ENCODE measurements around the gene PIK3CA.
"Not testable (repeated sequence)": the region's sequence is repeated elsewhere in the genome, so short reads cannot be mapped to it uniquely, and the experiment has no call there.

Gene PIK3CA

GRCh38 chr3:179196098-179196497 lies 47.9 kb downstream of the PIK3CA start:
- no peak for TF ChIP-seq CTCF (IDR thresholded peaks at IDR 0.05)
- no peak for DNase-seq (ENCODE audit: low spot score)
- Histone ChIP-seq H3K4me3 (no peak overlapping the region), H3K27ac (no peak overlapping the region)

GRCh38 chr3:179196700-179197099 lies 48.5 kb downstream of the PIK3CA start:
- no peak for TF ChIP-seq CTCF (IDR thresholded peaks at IDR 0.05)
- Histone ChIP-seq H3K4me3 (no peak overlapping the region), H3K27ac (no peak overlapping the region)
- DNase-seq (ENCODE audit: low spot score), result no peak

- Histone ChIP-seq H3K4me3 (no peak overlapping the region), H3K27ac (no peak overlapping the region)
- no peak for DNase-seq (ENCODE audit: low spot score)
- no peak for TF ChIP-seq CTCF (IDR thresholded peaks at IDR 0.05)
Measured at GRCh38 chr3:179200790-179201189, 52.6 kb downstream of the PIK3CA start.

GRCh38 chr3:179215550-179215949 lies 67.4 kb downstream of the PIK3CA start:
- DNase-seq (ENCODE audit: low spot score); H3K4me3 ChIP-seq; H3K27ac ChIP-seq: not testable (repeated sequence)

GRCh38 chr3:179218213-179218612 lies 70.1 kb downstream of the PIK3CA start:
- not testable (repeated sequence) for DNase-seq (ENCODE audit: low spot score); H3K4me3 ChIP-seq; H3K27ac ChIP-seq

- no peak overlapping the region for H3K27ac ChIP-seq
- TF ChIP-seq CTCF (IDR thresholded peaks at IDR 0.05), result no peak
- H3K4me3 ChIP-seq, result no peak overlapping the region
- no peak for DNase-seq (ENCODE audit: low spot score)
Measured at GRCh38 chr3:179223548-179223947, 75.4 kb downstream of the PIK3CA start.

- TF ChIP-seq CTCF (IDR thresholded peaks at IDR 0.05), result no peak
- Histone ChIP-seq H3K27ac (no peak overlapping the region), H3K4me3 (no peak overlapping the region)
- DNase-seq (ENCODE audit: low spot score), result no peak
Measured at GRCh38 chr3:179224584-179224983, 76.4 kb downstream of the PIK3CA start.

- TF ChIP-seq CTCF (IDR thresholded peaks at IDR 0.05), result no peak
- Histone ChIP-seq H3K4me3 (no peak overlapping the region), H3K27ac (no peak overlapping the region)
- DNase-seq (ENCODE audit: low spot score), result no peak
Measured at GRCh38 chr3:179227349-179227748, 79.2 kb downstream of the PIK3CA start.
